Measurements from ENCODE around the gene SRRM5. TPM values are rescaled to one million over a fixed set of nuclear protein-coding genes. Genes with fewer than 3 reads are reported as not detected.

The SRRM5 gene
- under 1 TPM; 0.25 to 0.87 (median 0.30) TPM for total RNA-seq

- no peak for DNase-seq
- Mint-ChIP-seq H3K4me1 (ENCODE audit: low read depth) (peaks cover 9% of the 10 kb centered on the region), H3K36me3 (ENCODE audit: insufficient read depth) (peaks cover 17% of the 10 kb centered on the region), H3K9me3 (no peaks in the 10 kb centered on the region), H3K27me3 (ENCODE audit: low read depth) (no peaks in the 10 kb centered on the region), H3K4me3 (no peak within 1 kb of the TSS)
- no peak for ATAC-seq
Measured at GRCh38 chr19:43611788-43612187, at the start of gene SRRM5. Gene SRRM5, plus strand, starts transcription at chr19:43612088. Its CDS starts 34 bp downstream, at chr19:43612122.

DNA sequence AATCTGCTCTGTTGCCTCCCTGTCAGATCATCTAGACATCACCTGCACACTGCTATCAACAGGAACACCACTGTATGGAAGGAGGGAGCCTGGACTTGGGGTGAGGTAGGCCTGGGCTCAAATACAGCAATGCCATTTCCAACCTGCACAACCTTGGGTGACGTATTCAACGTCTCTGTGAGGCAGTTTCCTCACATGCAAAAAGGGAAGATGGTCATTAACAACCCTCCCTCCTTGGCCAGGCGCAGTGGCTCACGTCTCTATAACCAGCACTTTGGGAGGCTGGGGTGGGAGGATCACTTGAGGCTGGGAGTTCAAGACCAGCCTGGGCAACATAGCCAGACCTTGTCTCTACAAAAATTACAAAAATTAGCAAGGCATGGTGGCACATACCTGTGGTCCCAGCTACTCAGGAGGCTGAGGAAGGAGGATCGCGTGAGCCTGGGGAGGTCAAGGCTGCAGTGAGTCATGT is 49.6 kb upstream of the SRRM5 start:
- peak in 1 of 2 donors; percentile 4 for ATAC-seq
- peaks cover 49% of the 10 kb centered on the region for H3K4me1 Mint-ChIP-seq (ENCODE audit: low read depth)
- no peaks in the 10 kb centered on the region for H3K27me3 Mint-ChIP-seq (ENCODE audit: low read depth)
- DNase-seq = no peak
- peaks cover 15% of the 10 kb centered on the region for H3K36me3 Mint-ChIP-seq (ENCODE audit: insufficient read depth)
- no peaks in the 10 kb centered on the region for H3K9me3 Mint-ChIP-seq
- H3K4me3 Mint-ChIP-seq = peak overlapping the region; percentile 1

GRCh38 chr19:43562698-43563241 is 49.1 kb upstream of the SRRM5 start:
- H3K36me3 Mint-ChIP-seq (ENCODE audit: insufficient read depth) = peaks cover 15% of the 10 kb centered on the region
- H3K4me1 Mint-ChIP-seq (ENCODE audit: low read depth) = peaks cover 49% of the 10 kb centered on the region
- H3K4me3 Mint-ChIP-seq = peak overlapping the region; percentile 1
- DNase-seq (peak; percentile 66), ATAC-seq (peak; percentile 88 to 90)
- H3K27me3 Mint-ChIP-seq (ENCODE audit: low read depth) = no peaks in the 10 kb centered on the region
- H3K9me3 Mint-ChIP-seq = no peaks in the 10 kb centered on the region

- H3K4me1 Mint-ChIP-seq (ENCODE audit: low read depth) = peaks cover 49% of the 10 kb centered on the region
- no peak overlapping the region for H3K4me3 Mint-ChIP-seq
- H3K36me3 Mint-ChIP-seq (ENCODE audit: insufficient read depth) = peaks cover 15% of the 10 kb centered on the region
- H3K9me3 Mint-ChIP-seq = no peaks in the 10 kb centered on the region
- no peaks in the 10 kb centered on the region for H3K27me3 Mint-ChIP-seq (ENCODE audit: low read depth)
- DNase-seq = no peak
- no peak for ATAC-seq
Measured at GRCh38 chr19:43563816-43564457, 48.0 kb upstream of the SRRM5 start.

DNA sequence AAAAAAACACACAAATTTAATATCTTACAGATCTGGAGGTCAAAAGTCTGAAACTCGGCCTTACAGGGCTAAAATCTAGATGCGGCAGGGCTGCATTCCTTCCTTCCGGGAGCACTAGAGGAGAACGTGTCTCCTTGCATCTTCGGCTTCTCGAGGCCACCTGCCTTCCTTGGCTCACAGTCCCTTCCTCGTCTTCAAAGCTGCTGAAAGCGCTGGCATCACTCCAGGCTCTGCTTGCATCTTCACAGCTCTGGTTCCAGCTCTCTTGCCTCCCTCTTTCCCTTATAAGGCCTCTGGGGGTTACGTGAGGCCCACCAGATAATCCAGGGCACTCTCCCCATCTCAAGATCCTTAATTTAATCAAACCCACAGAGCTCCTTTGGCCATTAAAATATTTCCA is 47.1 kb upstream of the SRRM5 start:
- no peak for ATAC-seq
- Mint-ChIP-seq H3K4me1 (ENCODE audit: low read depth) (peaks cover 51% of the 10 kb centered on the region), H3K9me3 (no peaks in the 10 kb centered on the region), H3K4me3 (no peak overlapping the region), H3K27me3 (ENCODE audit: low read depth) (no peaks in the 10 kb centered on the region), H3K36me3 (ENCODE audit: insufficient read depth) (peaks cover 13% of the 10 kb centered on the region)
- no peak for DNase-seq

- H3K27me3 Mint-ChIP-seq (ENCODE audit: low read depth) = no peaks in the 10 kb centered on the region
- peaks cover 14% of the 10 kb centered on the region for H3K36me3 Mint-ChIP-seq (ENCODE audit: insufficient read depth)
- H3K4me1 Mint-ChIP-seq (ENCODE audit: low read depth) = peaks cover 31% of the 10 kb centered on the region
- no peaks in the 10 kb centered on the region for H3K9me3 Mint-ChIP-seq
- DNase-seq (no peak), ATAC-seq (no peak)
- H3K4me3 Mint-ChIP-seq = no peak overlapping the region
Measured at GRCh38 chr19:43569657-43570056, 42.2 kb upstream of the SRRM5 start.

DNA sequence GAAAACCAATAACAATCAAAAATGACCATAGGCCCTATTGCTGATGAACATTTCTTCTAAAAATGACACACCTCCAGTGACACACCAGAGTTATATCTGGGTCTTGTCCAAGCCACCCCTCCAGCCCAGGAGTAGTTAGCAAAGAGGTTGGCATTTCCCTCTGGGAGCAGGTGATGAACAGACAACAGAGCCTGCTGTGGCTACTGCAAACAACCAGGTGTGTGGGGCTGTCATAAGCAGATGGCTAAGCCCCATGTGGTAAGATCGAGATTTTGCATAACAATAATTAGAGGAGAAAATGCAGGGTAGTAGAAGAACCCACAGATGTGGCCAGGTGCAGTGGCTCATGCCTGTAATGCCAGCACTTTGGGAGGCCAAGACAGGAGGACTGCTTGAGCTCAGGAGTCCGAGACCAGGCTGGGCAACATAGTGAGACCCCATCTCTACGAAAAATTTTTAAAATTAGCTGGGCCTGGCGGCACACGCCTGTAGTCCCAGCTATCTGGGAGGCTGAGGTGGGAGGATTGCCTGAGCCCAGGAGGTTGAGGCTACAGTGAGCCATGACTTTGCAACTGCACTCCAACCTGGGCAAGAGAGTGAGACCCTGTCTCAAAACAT is 41.6 kb upstream of the SRRM5 start:
- Mint-ChIP-seq H3K9me3 (no peaks in the 10 kb centered on the region), H3K36me3 (ENCODE audit: insufficient read depth) (peaks cover 14% of the 10 kb centered on the region), H3K27me3 (ENCODE audit: low read depth) (no peaks in the 10 kb centered on the region), H3K4me3 (no peak overlapping the region), H3K4me1 (ENCODE audit: low read depth) (peaks cover 33% of the 10 kb centered on the region)
- no peak for ATAC-seq
- no peak for DNase-seq

GRCh38 chr19:43572171-43572588 is 39.7 kb upstream of the SRRM5 start:
- Mint-ChIP-seq H3K4me1 (ENCODE audit: low read depth) (peaks cover 40% of the 10 kb centered on the region), H3K9me3 (no peaks in the 10 kb centered on the region), H3K27me3 (ENCODE audit: low read depth) (no peaks in the 10 kb centered on the region), H3K4me3 (no peak overlapping the region), H3K36me3 (ENCODE audit: insufficient read depth) (peaks cover 12% of the 10 kb centered on the region)
- no peak for DNase-seq
- ATAC-seq = no peak

GRCh38 chr19:43574424-43575155 is 37.3 kb upstream of the SRRM5 start:
- H3K9me3 Mint-ChIP-seq = no peaks in the 10 kb centered on the region

GRCh38 chr19:43575156-43575950 is 36.5 kb upstream of the SRRM5 start, which contains the start of the genes PINLYP and XRCC1:
Gene PINLYP, plus strand, starts transcription at chr19:43575801. Its CDS starts 1,391 bp downstream, at chr19:43577192.
Gene XRCC1, minus strand, starts transcription at chr19:43575527. Its CDS starts 69 bp downstream, at chr19:43575458.
- H3K4me1 Mint-ChIP-seq (ENCODE audit: low read depth) = peaks cover 40% of the 10 kb centered on the region
- peaks cover 7% of the 10 kb centered on the region for H3K36me3 Mint-ChIP-seq (ENCODE audit: insufficient read depth)
- no peaks in the 10 kb centered on the region for H3K9me3 Mint-ChIP-seq
- peak within 1 kb of the TSS; percentile 95 for H3K4me3 Mint-ChIP-seq
- DNase-seq (peak; percentile 92), ATAC-seq (peak; percentile 99)
- no peaks in the 10 kb centered on the region for H3K27me3 Mint-ChIP-seq (ENCODE audit: low read depth)

More at GRCh38 chr19:43574424-43575155, 37.3 kb upstream of the SRRM5 start:
- Mint-ChIP-seq H3K27me3 (ENCODE audit: low read depth) (no peaks in the 10 kb centered on the region), H3K4me1 (ENCODE audit: low read depth) (peaks cover 40% of the 10 kb centered on the region), H3K36me3 (ENCODE audit: insufficient read depth) (peaks cover 12% of the 10 kb centered on the region), H3K4me3 (peak overlapping the region; percentile 95)
- ATAC-seq = no peak
- DNase-seq = no peak

GRCh38 chr19:43575955-43576878 is 35.7 kb upstream of the SRRM5 start:
- ATAC-seq = no peak

DNA sequence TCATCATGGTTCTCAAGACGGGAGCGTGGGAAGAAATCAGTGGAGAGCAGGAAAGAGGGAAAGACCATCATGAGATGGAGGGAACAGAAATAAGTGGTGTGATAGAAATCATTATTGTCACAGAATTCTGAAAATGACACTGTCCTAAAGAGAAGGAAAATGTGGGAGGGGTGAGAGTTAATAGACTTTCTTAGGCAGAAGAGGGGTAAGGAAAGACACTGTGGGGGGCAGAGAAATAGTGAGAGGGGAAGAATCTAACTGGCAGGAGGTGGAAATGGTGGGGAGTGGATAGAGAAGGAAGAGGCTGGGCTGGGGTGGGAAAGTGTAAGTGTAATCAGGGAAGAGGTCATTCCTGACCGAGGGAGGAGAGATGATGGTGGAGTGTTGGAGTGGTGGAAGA is 33.1 kb upstream of the SRRM5 start:
- Mint-ChIP-seq H3K27me3 (ENCODE audit: low read depth) (no peaks in the 10 kb centered on the region), H3K9me3 (no peaks in the 10 kb centered on the region), H3K4me1 (ENCODE audit: low read depth) (peaks cover 27% of the 10 kb centered on the region), H3K36me3 (ENCODE audit: insufficient read depth) (no peaks in the 10 kb centered on the region), H3K4me3 (no peak overlapping the region)
- DNase-seq (no peak), ATAC-seq (no peak)

More at GRCh38 chr19:43575955-43576878, 35.7 kb upstream of the SRRM5 start:
- peaks cover 5% of the 10 kb centered on the region for H3K36me3 Mint-ChIP-seq (ENCODE audit: insufficient read depth)
- no peaks in the 10 kb centered on the region for H3K9me3 Mint-ChIP-seq
- peaks cover 33% of the 10 kb centered on the region for H3K4me1 Mint-ChIP-seq (ENCODE audit: low read depth)
- DNase-seq = no peak
- peak overlapping the region; percentile 95 for H3K4me3 Mint-ChIP-seq
- H3K27me3 Mint-ChIP-seq (ENCODE audit: low read depth) = no peaks in the 10 kb centered on the region

- peaks cover 16% of the 10 kb centered on the region for H3K4me1 Mint-ChIP-seq (ENCODE audit: low read depth)
Measured at GRCh38 chr19:43581467-43581866, 30.4 kb upstream of the SRRM5 start.

More at GRCh38 chr19:43581467-43581866, 30.4 kb upstream of the SRRM5 start:
- ATAC-seq = no peak
- peaks cover 7% of the 10 kb centered on the region for H3K36me3 Mint-ChIP-seq (ENCODE audit: insufficient read depth)
- H3K9me3 Mint-ChIP-seq = no peaks in the 10 kb centered on the region
- DNase-seq = no peak
- no peak overlapping the region for H3K4me3 Mint-ChIP-seq
- H3K27me3 Mint-ChIP-seq (ENCODE audit: low read depth) = no peaks in the 10 kb centered on the region

All from activated T-cell treated with anti-CD3 and anti-CD28 coated beads, Interleukin-2, amount 50 U/mL, for 4 hours (primary cell).